DND-41 (cell line): ENCODE measurements around the gene CD70.
"Not testable (repeated sequence)": the region's sequence is repeated elsewhere in the genome, so short reads cannot be mapped to it uniquely, and the experiment has no call there.

ENCODE experiments used
- ATAC-seq: fragments of 200-7000 bp; cut with Tn5 transposase; 3 replicates; pipeline ENCODE4 v1.9.1; 2021; ENCODE audit warnings: low read depth; ENCODE audit not compliant: insufficient read depth
- DNase-seq: peaks from one replicate; pipeline ENCODE4 v3.0.0-alpha.2; 2020
- H2AFZ ChIP-seq: 2 replicates; pipeline ENCODE4 v1.6.0; 2012; ENCODE audit warnings: low read depth, low read length
- H3K27ac ChIP-seq: 2 replicates; pipeline ENCODE4 v1.5.1; 2012; ENCODE audit warnings: low read length, inconsistent platforms
- H3K27me3 ChIP-seq: fragments of 200-600 bp; sonication (generic); 2 replicates; pipeline ENCODE4 v1.6.0; 2012; ENCODE audit warnings: low read length, mild to moderate bottlenecking, inconsistent platforms; ENCODE audit not compliant: insufficient read depth, poor library complexity
- H3K36me3 ChIP-seq: 2 replicates; pipeline ENCODE4 v1.5.1; 2012; ENCODE audit warnings: low read length, inconsistent platforms; ENCODE audit not compliant: insufficient read depth
- H3K4me1 ChIP-seq: 2 replicates; pipeline ENCODE4 v1.5.1; 2012; ENCODE audit warnings: mild to moderate bottlenecking, low read length; ENCODE audit not compliant: insufficient read depth
- H3K4me2 ChIP-seq: 2 replicates; pipeline ENCODE4 v1.6.0; 2012; ENCODE audit warnings: mild to moderate bottlenecking, moderate library complexity, low read length, inconsistent platforms; ENCODE audit not compliant: insufficient read depth
- H3K4me3 ChIP-seq, 2 experiments: fragments of 200-600 bp in 1 of 2; shearing (Covaris generic) in 1 of 2; 2 replicates each; pipeline ENCODE4 v1.5.1; 2012 to 2016; ENCODE audit warnings: inconsistent platforms in 2 of 2, low read length in 2 of 2, mild to moderate bottlenecking in 2 of 2, low read depth in 1 of 2, moderate library complexity in 1 of 2
- H3K79me2 ChIP-seq: 2 replicates; pipeline ENCODE4 v1.6.0; 2012; ENCODE audit warnings: low read length, inconsistent platforms; ENCODE audit not compliant: insufficient read depth
- H3K9ac ChIP-seq: 2 replicates; pipeline ENCODE4 v1.6.0; 2012; ENCODE audit warnings: low read depth, mild to moderate bottlenecking, inconsistent platforms, low read length, moderate library complexity
- H3K9me3 ChIP-seq: 2 replicates; pipeline ENCODE4 v1.5.1; 2012; ENCODE audit warnings: low read length, moderate library complexity, mild to moderate bottlenecking, inconsistent platforms; ENCODE audit not compliant: insufficient read depth, severe bottlenecking
- H4K20me1 ChIP-seq: 2 replicates; pipeline ENCODE4 v1.6.0; 2012; ENCODE audit warnings: low read length; ENCODE audit not compliant: insufficient read depth
- EZH2 ChIP-seq: IDR thresholded peaks from 3 replicates; pipeline ENCODE4 v1.6.1; 2012; ENCODE audit warnings: borderline replicate concordance, low read depth, mild to moderate bottlenecking, moderate library complexity, low read length, inconsistent platforms; ENCODE audit not compliant: severe bottlenecking
- TF ChIP-seq, protein P1 (sequence below): IDR thresholded peaks from 2 replicates; pipeline ENCODE4 v1.5.1; 2012; ENCODE audit warnings: borderline replicate concordance, low read length, moderate library complexity, mild to moderate bottlenecking; ENCODE audit not compliant: poor library complexity, severe bottlenecking; ENCODE audit errors: extremely low read depth

The CD70 gene

GRCh38 chr19:6610934-6611852, 20.2 kb upstream of the CD70 start:
- Histone ChIP-seq H3K4me1 (no peaks in the 10 kb centered on the region), H3K4me3 (no peak overlapping the region), H4K20me1 (no peaks in the 10 kb centered on the region), H3K79me2 (no peaks in the 10 kb centered on the region), H3K9ac (no peak overlapping the region), H3K4me2 (no peak overlapping the region), H3K9me3 (no peaks in the 10 kb centered on the region), H2AFZ (no peak overlapping the region), H3K27ac (no peak overlapping the region), H3K27me3 (peaks cover 5% of the 10 kb centered on the region), H3K36me3 (no peaks in the 10 kb centered on the region)
- ATAC-seq (no peak), DNase-seq (no peak)
- TF ChIP-seq, protein P1, sequence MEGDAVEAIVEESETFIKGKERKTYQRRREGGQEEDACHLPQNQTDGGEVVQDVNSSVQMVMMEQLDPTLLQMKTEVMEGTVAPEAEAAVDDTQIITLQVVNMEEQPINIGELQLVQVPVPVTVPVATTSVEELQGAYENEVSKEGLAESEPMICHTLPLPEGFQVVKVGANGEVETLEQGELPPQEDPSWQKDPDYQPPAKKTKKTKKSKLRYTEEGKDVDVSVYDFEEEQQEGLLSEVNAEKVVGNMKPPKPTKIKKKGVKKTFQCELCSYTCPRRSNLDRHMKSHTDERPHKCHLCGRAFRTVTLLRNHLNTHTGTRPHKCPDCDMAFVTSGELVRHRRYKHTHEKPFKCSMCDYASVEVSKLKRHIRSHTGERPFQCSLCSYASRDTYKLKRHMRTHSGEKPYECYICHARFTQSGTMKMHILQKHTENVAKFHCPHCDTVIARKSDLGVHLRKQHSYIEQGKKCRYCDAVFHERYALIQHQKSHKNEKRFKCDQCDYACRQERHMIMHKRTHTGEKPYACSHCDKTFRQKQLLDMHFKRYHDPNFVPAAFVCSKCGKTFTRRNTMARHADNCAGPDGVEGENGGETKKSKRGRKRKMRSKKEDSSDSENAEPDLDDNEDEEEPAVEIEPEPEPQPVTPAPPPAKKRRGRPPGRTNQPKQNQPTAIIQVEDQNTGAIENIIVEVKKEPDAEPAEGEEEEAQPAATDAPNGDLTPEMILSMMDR: no peak
- TF ChIP-seq EZH2: no peak

DNA sequence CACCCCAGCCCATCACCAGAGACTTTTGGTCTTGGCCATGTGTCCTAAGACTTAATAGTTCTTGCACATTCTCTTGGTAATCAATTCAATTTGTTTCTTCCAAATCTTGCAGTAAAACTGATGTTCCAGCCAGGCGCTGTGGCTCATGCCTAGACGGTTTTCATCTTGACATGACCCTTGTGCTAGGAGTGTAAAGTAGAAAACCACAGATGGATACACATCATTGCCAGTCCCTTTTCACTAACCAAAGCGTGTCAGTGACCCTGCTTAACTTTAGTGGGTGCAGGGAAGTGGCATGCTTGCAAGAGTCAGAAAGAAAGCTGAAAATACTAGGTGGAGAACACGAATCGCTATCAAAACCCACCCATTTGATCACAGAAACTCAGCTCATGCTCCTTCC, 18.0 kb upstream of the CD70 start:
- Histone ChIP-seq H3K4me3 (no peak overlapping the region), H3K4me1 (peaks cover 2% of the 10 kb centered on the region), H4K20me1 (no peaks in the 10 kb centered on the region), H3K9ac (no peak overlapping the region), H3K27me3 (peaks cover 5% of the 10 kb centered on the region), H2AFZ (no peak overlapping the region), H3K27ac (no peak overlapping the region), H3K4me2 (no peak overlapping the region), H3K36me3 (no peaks in the 10 kb centered on the region), H3K79me2 (no peaks in the 10 kb centered on the region), H3K9me3 (no peaks in the 10 kb centered on the region)
- ATAC-seq (no peak), DNase-seq (no peak)
- TF ChIP-seq EZH2: no peak
- TF ChIP-seq, protein P1: no peak

- ATAC-seq, H3K4me2 ChIP-seq, DNase-seq: not testable (repeated sequence)
These were observed 17.2 kb upstream of the CD70 start for GRCh38 chr19:6608146-6608545.

DNA sequence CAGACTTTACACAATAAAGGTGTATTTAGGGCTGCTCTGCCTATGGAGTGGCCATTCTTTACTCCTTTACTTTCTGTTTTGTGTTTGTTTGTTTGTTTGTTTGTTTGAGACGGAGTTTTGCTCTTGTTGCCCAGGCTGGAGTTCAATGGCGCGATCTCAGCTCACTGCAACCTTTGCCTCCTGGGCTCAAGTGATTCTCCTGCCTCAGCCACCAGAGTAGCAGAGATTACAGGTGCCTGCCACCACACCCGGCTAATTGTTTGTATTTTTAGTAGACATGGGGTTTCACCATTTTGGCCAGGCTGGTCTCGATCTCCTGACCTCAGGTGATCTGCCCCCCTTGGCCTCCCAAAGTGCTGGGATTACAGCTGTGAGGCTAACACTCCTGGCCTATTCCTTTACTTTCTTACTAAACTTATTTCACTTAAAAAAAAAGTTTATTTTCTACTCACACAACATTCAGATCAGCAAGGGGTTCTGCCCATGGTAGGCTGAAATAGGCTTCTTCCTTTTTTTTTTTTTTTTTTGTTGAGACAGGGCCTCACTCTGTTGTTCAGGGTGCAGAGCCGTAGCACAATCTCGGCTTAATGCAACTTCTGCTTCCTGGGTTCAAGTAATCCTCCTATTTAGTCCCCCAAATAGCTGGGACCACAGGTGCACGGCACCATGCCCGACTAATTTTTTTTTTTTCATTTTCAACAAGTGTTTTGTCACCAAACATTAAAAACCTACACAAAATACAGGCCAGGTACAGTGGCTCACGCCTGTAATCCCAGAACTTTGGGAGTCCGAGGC, 15.5 kb upstream of the CD70 start:
- not testable (repeated sequence) for H3K4me3 ChIP-seq, H4K20me1 ChIP-seq, H3K9ac ChIP-seq, H3K4me2 ChIP-seq, ATAC-seq, H3K79me2 ChIP-seq, DNase-seq, H3K36me3 ChIP-seq, H3K27me3 ChIP-seq, H3K4me1 ChIP-seq, H3K9me3 ChIP-seq, H2AFZ ChIP-seq, H3K27ac ChIP-seq

More at GRCh38 chr19:6608146-6608545, 17.2 kb upstream of the CD70 start:
- H3K36me3 ChIP-seq, H3K9me3 ChIP-seq, H3K4me3 ChIP-seq, H4K20me1 ChIP-seq, H2AFZ ChIP-seq, H3K79me2 ChIP-seq, H3K27me3 ChIP-seq, H3K9ac ChIP-seq, H3K27ac ChIP-seq, H3K4me1 ChIP-seq: not testable (repeated sequence)
